Kidney (tissue), 14 donors: Measurements from ENCODE around the gene TEX19. TPM values are rescaled to one million over a fixed set of nuclear protein-coding genes. Genes with fewer than 3 reads are reported as not detected.

ENCODE experiments used
- DNase-seq, 5 donors: peaks; one replicate each; pipeline ENCODE4 v3.0.0-alpha.2; 2013 to 2020
- FAIRE-seq: peaks from 2 replicates; lab custom pipeline; 2012; peaks lifted over from hg19 to GRCh38; lab: Jason Lieb, UNC
- H3K27ac ChIP-seq, 2 donors: one replicate each; pipeline ENCODE4 v1.7.0; 2013; ENCODE audit warnings: low read depth in 2 of 2, low read length in 2 of 2, inconsistent platforms in 1 of 2
- H3K27me3 ChIP-seq: one replicate; pipeline ENCODE4 v1.7.1; 2013; ENCODE audit warnings: low read length, inconsistent platforms; ENCODE audit not compliant: control insufficient read depth, insufficient read depth
- H3K36me3 ChIP-seq, 3 donors: one replicate each; pipeline versions ENCODE4 v1.7.0 to v1.7.1; 2013; ENCODE audit warnings: low read length in 3 of 3, control low read depth in 1 of 3, inconsistent platforms in 1 of 3; ENCODE audit not compliant: insufficient read depth in 3 of 3, control insufficient read depth in 2 of 3
- H3K4me1 ChIP-seq, 3 donors: one replicate each; pipeline versions ENCODE4 v1.7.0 to v1.7.1; 2013; ENCODE audit warnings: low read length in 3 of 3, inconsistent platforms in 1 of 3, low read depth in 1 of 3; ENCODE audit not compliant: control insufficient read depth in 2 of 3, insufficient read depth in 2 of 3
- H3K4me3 ChIP-seq, 3 donors: one replicate each; pipeline versions ENCODE4 v1.7.0 to v1.8.1; 2013; ENCODE audit warnings: low read length in 3 of 3, control low read depth in 1 of 3, inconsistent platforms in 1 of 3
- H3K9ac ChIP-seq, 3 donors: one replicate each; pipeline versions ENCODE4 v1.7.0 to v1.7.1; 2013; ENCODE audit warnings: low read length in 3 of 3, control low read depth in 1 of 3, inconsistent platforms in 1 of 3
- H3K9me3 ChIP-seq, 3 donors: one replicate each; pipeline versions ENCODE4 v1.7.0 to v1.7.1; 2013; ENCODE audit warnings: low read length in 3 of 3, control low read depth in 1 of 3, inconsistent platforms in 1 of 3; ENCODE audit not compliant: control insufficient read depth in 2 of 3, insufficient read depth in 1 of 3
- CTCF ChIP-seq: IDR thresholded peaks from 3 replicates; pipeline ENCODE4 v1.5.1; 2012; ENCODE audit warnings: mild to moderate bottlenecking, moderate library complexity, borderline replicate concordance; ENCODE audit not compliant: insufficient read depth; ENCODE audit errors: extremely low read depth
- intact Hi-C: fragments of 100-400 bp; cut with DNase I; formaldehyde crosslinking; loops from one replicate; pipeline ENCODE4 v1.11.1; 2022
- polyA plus RNA-seq: library from polyadenylated mRNA; stranded (reverse); fragments of 350-450 nt; fragmentation: Illumina TruSeq; extraction: RNeasy Lipid Tissue Mini Kit (QIAGEN cat#74804); gene quantifications from one replicate; pipeline ENCODE4 v1.2.3, GENCODE V29; 2014; ENCODE audit warnings: low read depth, low replicate concordance; ENCODE audit not compliant: insufficient read depth
- total RNA-seq: library from RNA; stranded (reverse); fragmentation: NEBNext Ultra II Directional; extraction: Animal tissue kit (Norgen Biotek cat#: 25700); gene quantifications from one replicate; pipeline ENCODE4 v1.2.1, GENCODE V29; 2021
- donor health status: control.
- donor health status: control.
- donor health status: control.
- donor health status: control.
- donor health status: control.
- donor health status: DM: yes; HTN: yes; CAD: no.
- donor health status: Normal renal cell carcinoma (clear cell type).

The TEX19 gene
- total and polyA plus RNA-seq, 2 donors from 2014 or later = not detected

- no peak overlapping the region for H3K9ac ChIP-seq
Observed at GRCh38 chr17:82327757-82328140, 31.3 kb upstream of the TEX19 start.

GRCh38 chr17:82328141-82328993, 30.7 kb upstream of the TEX19 start:
- Histone ChIP-seq H3K36me3 (no peaks in the 10 kb centered on the region), H3K27me3 (peaks cover 4% of the 10 kb centered on the region), H3K4me3 (no peak overlapping the region), H3K27ac (peak overlapping the region; percentile 63 to 74), H3K9me3 (no peaks in the 10 kb centered on the region), H3K9ac (no peak overlapping the region), H3K4me1 (peaks cover 0 to 23% (median 16%) of the 10 kb centered on the region in 3 donors)
- DNase-seq (peak in 1 of 5 donors; percentile 73), FAIRE-seq (no peak)
- no peak for TF ChIP-seq CTCF
- intact Hi-C loops = loop anchor here (10.0 kb wide), 2 partner anchors 94 to 124 kb away; no protein-coding TSS in a partner anchor

More at GRCh38 chr17:82327757-82328140, 31.3 kb upstream of the TEX19 start:
- Histone ChIP-seq H3K9me3 (no peaks in the 10 kb centered on the region), H3K4me1 (peaks cover 0 to 18% (median 16%) of the 10 kb centered on the region in 3 donors), H3K4me3 (no peak overlapping the region), H3K27ac (peak overlapping the region; percentile 63 to 74), H3K27me3 (peaks cover 2% of the 10 kb centered on the region), H3K36me3 (no peaks in the 10 kb centered on the region)
- no peak for DNase-seq
- intact Hi-C loops = loop anchor here (10.0 kb wide), 2 partner anchors 93 to 123 kb away; no protein-coding TSS in a partner anchor
- TF ChIP-seq CTCF = no peak
- FAIRE-seq = no peak

GRCh38 chr17:82328994-82329507, 30.0 kb upstream of the TEX19 start:
- Histone ChIP-seq H3K36me3 (no peaks in the 10 kb centered on the region), H3K4me1 (peaks cover 0 to 24% (median 16%) of the 10 kb centered on the region in 3 donors), H3K9me3 (no peaks in the 10 kb centered on the region), H3K27ac (peak overlapping the region; percentile 5 to 25), H3K9ac (no peak overlapping the region), H3K4me3 (no peak overlapping the region), H3K27me3 (peaks cover 4% of the 10 kb centered on the region)
- intact Hi-C loops = loop anchor here (10.0 kb wide), 2 partner anchors 94 to 124 kb away; no protein-coding TSS in a partner anchor
- peak in 1 of 5 donors; percentile 73 for DNase-seq
- no peak for FAIRE-seq
- no peak for TF ChIP-seq CTCF
